HL-60 (cell line): Measurements from ENCODE around the gene ARMC2.

Experiments
- DNase-seq, 2 experiments: peaks; one replicate each; pipeline ENCODE4 v3.0.0-alpha.2; 2010 to 2020; ENCODE audit warnings: low read depth in 1 of 2, low spot score in 1 of 2
- H3K27ac ChIP-seq: fragments of 250-450 bp; sonication (Bioruptor Pico); replicated peaks from 2 replicates; pipeline ENCODE4 v1.5.1; 2020; ENCODE audit warnings: mild to moderate bottlenecking, moderate library complexity
- H3K27me3 ChIP-seq: fragments of 250-450 bp; sonication (Bioruptor Pico); 2 replicates; pipeline ENCODE4 v1.5.1; 2021; ENCODE audit warnings: mild to moderate bottlenecking, moderate library complexity; ENCODE audit not compliant: insufficient read depth, poor library complexity, severe bottlenecking
- H3K4me3 ChIP-seq: replicated peaks from 2 replicates; pipeline ENCODE4 v1.5.1; 2011; ENCODE audit warnings: mild to moderate bottlenecking, control low read depth, low read length; ENCODE audit not compliant: insufficient read depth
- CTCF ChIP-seq: IDR thresholded peaks from one replicate; pipeline ENCODE4 v1.5.1; 2011; ENCODE audit warnings: low read length, control low read depth, inconsistent platforms; ENCODE audit not compliant: insufficient read depth
- GABPA ChIP-seq: IDR thresholded peaks from 2 replicates; pipeline ENCODE4 v1.6.1; 2012; ENCODE audit warnings: low read depth
- POLR2AphosphoS5 ChIP-seq: IDR thresholded peaks from 2 replicates; pipeline ENCODE4 v1.6.1; 2012; ENCODE audit warnings: low read depth
- REST ChIP-seq: IDR thresholded peaks from 2 replicates; pipeline ENCODE4 v1.6.1; 2012; ENCODE audit warnings: low read depth; ENCODE audit not compliant: insufficient replicate concordance
- SPI1 ChIP-seq: IDR thresholded peaks from 2 replicates; pipeline ENCODE4 v1.6.1; 2012; ENCODE audit warnings: low read depth, mild to moderate bottlenecking, borderline replicate concordance

ARMC2 gene

GRCh38 chr6:108987156-108987555 lies 138.9 kb downstream of the ARMC2 start:
- DNase-seq, result no peak
- Histone ChIP-seq H3K4me3 (no peak overlapping the region), H3K27ac (no peak overlapping the region), H3K27me3 (no peaks in the 10 kb centered on the region)
- TF ChIP-seq GABPA (no peak), REST (no peak), SPI1 (no peak), CTCF (no peak), POLR2AphosphoS5 (no peak)

GRCh38 chr6:108988296-108988695 lies 140.1 kb downstream of the ARMC2 start:
- no peak for DNase-seq
- Histone ChIP-seq H3K27me3 (no peaks in the 10 kb centered on the region), H3K4me3 (no peak overlapping the region), H3K27ac (no peak overlapping the region)
- TF ChIP-seq POLR2AphosphoS5 (no peak), SPI1 (no peak), GABPA (no peak)

- TF ChIP-seq REST (no peak), SPI1 (no peak), GABPA (no peak), POLR2AphosphoS5 (no peak), CTCF (no peak)
- DNase-seq, result no peak
- no peak overlapping the region for H3K27ac ChIP-seq
- H3K4me3 ChIP-seq, result no peak overlapping the region
- H3K27me3 ChIP-seq, result no peaks in the 10 kb centered on the region
Observed at GRCh38 chr6:108988765-108989164, 140.5 kb downstream of the ARMC2 start.

- Histone ChIP-seq H3K4me3 (no peak overlapping the region), H3K27ac (no peak overlapping the region), H3K27me3 (no peaks in the 10 kb centered on the region)
- DNase-seq, result no peak
- TF ChIP-seq SPI1 (no peak), GABPA (no peak), POLR2AphosphoS5 (no peak), REST (no peak), CTCF (no peak)
Observed at GRCh38 chr6:108989700-108990099, 141.5 kb downstream of the ARMC2 start.
